Measurements from ENCODE around the gene GHR. TPM values are rescaled to one million over a fixed set of nuclear protein-coding genes. Genes with fewer than 3 reads are reported as not detected.

The GHR gene
- total RNA-seq, 2 experiments from 2014 or later = not detected

- POLR2A ChIA-PET = interaction anchor here (1.0 to 1.2 kb wide), 2 partner anchors 17 to 20 kb away, joined by 3 read pairs; no protein-coding TSS in a partner anchor
- TF ChIP-seq CTCF (conservative IDR thresholded peaks at IDR 0.05; ENCODE audit: low read length) (no peak), EZH2phosphoT487 (IDR thresholded peaks at IDR 0.05; ENCODE audit: borderline replicate concordance, low read depth, low read length) (no peak)
- no peak overlapping the region for H3K27ac ChIP-seq (ENCODE audit: low read depth, low read length, poor library complexity, severe bottlenecking)
- BruUV-seq (replicated peaks) = no TSS peak
- intact Hi-C loops (cut with micrococcal nuclease; ENCODE audit: unreplicated experiment) = no loop called here
- no peak for DNase-seq (ENCODE audit: low spot score)
- no peak overlapping the region for H3K4me2 ChIP-seq (ENCODE audit: low read length)
- H3K36me3 ChIP-seq (ENCODE audit: insufficient read depth, low read length) = no peaks in the 10 kb centered on the region
- no peak overlapping the region for H3K4me3 ChIP-seq (ENCODE audit: low read depth, low read length, poor library complexity, severe bottlenecking)
- H3K9me2 ChIP-seq (ENCODE audit: insufficient read depth, low read length) = no peaks in the 10 kb centered on the region
- no peaks in the 10 kb centered on the region for H3K79me2 ChIP-seq (ENCODE audit: insufficient read depth, low read depth, low read length)
- CTCF ChIA-PET (ENCODE audit: unreplicated experiment) = no interaction called here
- H3K4me1 ChIP-seq (ENCODE audit: insufficient read depth, low read length, poor library complexity, severe bottlenecking) = no peaks in the 10 kb centered on the region
- H4K20me1 ChIP-seq (ENCODE audit: insufficient read depth, low read length) = no peaks in the 10 kb centered on the region
- no peak overlapping the region for H2AFZ ChIP-seq (ENCODE audit: low read length)
- no peaks in the 10 kb centered on the region for H3K9me3 ChIP-seq (ENCODE audit: low read length)
Measured at GRCh38 chr5:42526179-42526578, 102.9 kb downstream of the GHR start.

- TF ChIP-seq EZH2phosphoT487 (IDR thresholded peaks at IDR 0.05; ENCODE audit: borderline replicate concordance, low read depth, low read length) = no peak
- TF ChIP-seq CTCF (conservative IDR thresholded peaks at IDR 0.05; ENCODE audit: low read length) = no peak
- Histone ChIP-seq H3K4me1 (ENCODE audit: insufficient read depth, low read length, poor library complexity, severe bottlenecking) (no peaks in the 10 kb centered on the region), H2AFZ (ENCODE audit: low read length) (no peak overlapping the region), H3K4me3 (ENCODE audit: low read depth, low read length, poor library complexity, severe bottlenecking) (no peak overlapping the region), H3K36me3 (ENCODE audit: insufficient read depth, low read length) (no peaks in the 10 kb centered on the region), H3K27ac (ENCODE audit: low read depth, low read length, poor library complexity, severe bottlenecking) (no peak overlapping the region), H3K9me2 (ENCODE audit: insufficient read depth, low read length) (no peaks in the 10 kb centered on the region), H3K9me3 (ENCODE audit: low read length) (no peaks in the 10 kb centered on the region), H3K4me2 (ENCODE audit: low read length) (no peak overlapping the region), H4K20me1 (ENCODE audit: insufficient read depth, low read length) (no peaks in the 10 kb centered on the region), H3K79me2 (ENCODE audit: insufficient read depth, low read depth, low read length) (no peaks in the 10 kb centered on the region)
- no TSS peak for BruUV-seq (replicated peaks)
- ChIA-PET POLR2A (interaction anchor here (1.1 kb wide), 1 partner anchor 12 kb away, joined by 5 read pairs; no protein-coding TSS in a partner anchor), CTCF (ENCODE audit: unreplicated experiment) (no interaction called here)
- intact Hi-C loops (cut with micrococcal nuclease; ENCODE audit: unreplicated experiment) = no loop called here
- DNase-seq (ENCODE audit: low spot score) = no peak
Measured at GRCh38 chr5:42531611-42532010, 108.4 kb downstream of the GHR start.

- intact Hi-C loops (cut with micrococcal nuclease; ENCODE audit: unreplicated experiment) = no loop called here
- CTCF ChIA-PET (ENCODE audit: unreplicated experiment) = no interaction called here
Measured at GRCh38 chr5:42542106-42542505, 118.9 kb downstream of the GHR start.

More at GRCh38 chr5:42542106-42542505, 118.9 kb downstream of the GHR start:
- no peaks in the 10 kb centered on the region for H3K9me3 ChIP-seq (ENCODE audit: low read length)
- H3K36me3 ChIP-seq (ENCODE audit: insufficient read depth, low read length) = no peaks in the 10 kb centered on the region
- H3K9me2 ChIP-seq (ENCODE audit: insufficient read depth, low read length) = no peaks in the 10 kb centered on the region
- no peak overlapping the region for H3K4me3 ChIP-seq (ENCODE audit: low read depth, low read length, poor library complexity, severe bottlenecking)
- no peaks in the 10 kb centered on the region for H4K20me1 ChIP-seq (ENCODE audit: insufficient read depth, low read length)
- no TSS peak for BruUV-seq (replicated peaks)
- TF ChIP-seq CTCF (conservative IDR thresholded peaks at IDR 0.05; ENCODE audit: low read length) = no peak
- no peak for TF ChIP-seq EZH2phosphoT487 (IDR thresholded peaks at IDR 0.05; ENCODE audit: borderline replicate concordance, low read depth, low read length)
- no peak for DNase-seq (ENCODE audit: low spot score)
- H3K4me1 ChIP-seq (ENCODE audit: insufficient read depth, low read length, poor library complexity, severe bottlenecking) = no peaks in the 10 kb centered on the region
- no peak overlapping the region for H2AFZ ChIP-seq (ENCODE audit: low read length)
- no peak overlapping the region for H3K27ac ChIP-seq (ENCODE audit: low read depth, low read length, poor library complexity, severe bottlenecking)
- H3K4me2 ChIP-seq (ENCODE audit: low read length) = no peak overlapping the region
- POLR2A ChIA-PET = interaction anchor here (0.6 kb wide), 1 partner anchor 190 kb away, joined by 3 read pairs; no protein-coding TSS in a partner anchor
- H3K79me2 ChIP-seq (ENCODE audit: insufficient read depth, low read depth, low read length) = no peaks in the 10 kb centered on the region
